HG03442 (cell line): Measurements from ENCODE around the gene SORBS1.

Experiments
- ATAC-seq: cut with Tn5 transposase; IDR thresholded peaks from one replicate; pipeline ENCODE4 v1.9.1; 2021; ENCODE audit warnings: mild to moderate bottlenecking, moderate library complexity; ENCODE audit not compliant: unreplicated experiment

SORBS1 gene

DNA sequence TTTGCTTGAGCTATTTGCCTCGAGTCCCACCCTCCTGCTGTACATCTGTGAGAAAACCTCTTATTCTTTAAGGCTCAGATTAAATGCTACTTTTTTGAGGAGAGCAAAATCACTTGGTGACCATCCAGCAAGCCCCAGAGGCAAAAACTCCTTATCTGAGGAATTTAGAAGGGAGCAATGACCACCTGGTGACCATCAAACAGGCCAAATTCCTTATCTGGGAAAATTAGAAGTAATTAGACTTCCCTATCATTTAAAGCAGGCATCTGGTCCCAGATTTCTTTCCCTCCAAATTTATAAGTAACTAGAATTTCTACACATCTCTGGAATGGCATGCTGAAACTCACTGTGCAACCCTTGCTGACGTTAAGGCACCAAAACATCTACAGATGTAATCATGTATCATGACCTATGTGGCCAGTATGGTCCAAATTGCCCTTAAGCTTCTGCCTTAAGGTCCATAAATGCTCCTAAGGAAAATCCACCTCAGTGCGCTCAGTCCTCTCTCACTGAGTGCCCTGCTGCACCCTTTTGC lies 229.5 kb downstream of the SORBS1 start:
- ATAC-seq = no peak

DNA sequence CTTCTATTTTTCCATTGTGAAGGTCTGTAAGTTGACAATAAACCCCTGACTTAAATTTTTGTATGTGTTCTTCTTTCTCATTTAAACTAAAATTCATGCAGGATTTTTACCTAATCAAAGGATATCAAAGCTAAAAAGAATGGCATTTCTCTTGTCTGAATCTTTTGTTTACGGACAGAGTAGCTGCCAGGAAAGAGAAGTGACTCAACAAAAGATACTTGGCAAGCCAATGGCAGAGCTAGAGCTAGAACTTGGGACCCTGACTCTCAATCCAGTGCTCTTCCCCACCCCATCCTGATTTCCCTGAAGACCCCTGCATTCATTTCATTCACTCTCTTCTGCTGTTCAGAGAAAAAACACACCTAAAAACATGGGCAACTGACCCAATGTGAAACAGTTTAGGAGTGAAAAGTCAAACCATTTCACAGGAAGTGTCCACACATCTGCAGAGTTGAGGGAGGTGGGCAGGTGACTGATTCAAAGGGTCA lies 230.2 kb downstream of the SORBS1 start:
- no peak for ATAC-seq

DNA sequence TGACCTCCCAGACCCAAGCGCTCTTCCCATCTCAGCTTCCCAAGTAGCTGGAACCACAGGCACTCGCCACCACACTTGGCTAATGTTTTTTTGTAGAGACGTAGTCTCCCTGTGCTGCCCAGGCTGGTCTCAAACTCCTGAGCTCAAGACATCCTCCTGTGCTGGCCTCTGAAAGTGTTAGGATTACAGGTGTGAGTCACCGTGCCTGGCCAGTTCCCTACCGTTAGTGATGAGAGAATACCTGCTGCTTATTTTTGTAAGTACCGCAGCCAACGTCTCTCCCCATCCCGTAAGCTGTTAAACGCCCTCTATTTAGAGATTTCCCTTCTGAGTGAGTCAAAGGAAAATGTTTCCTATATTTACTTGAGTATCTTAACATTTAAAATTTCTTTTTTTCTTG lies 231.9 kb downstream of the SORBS1 start:
- no peak for ATAC-seq

DNA sequence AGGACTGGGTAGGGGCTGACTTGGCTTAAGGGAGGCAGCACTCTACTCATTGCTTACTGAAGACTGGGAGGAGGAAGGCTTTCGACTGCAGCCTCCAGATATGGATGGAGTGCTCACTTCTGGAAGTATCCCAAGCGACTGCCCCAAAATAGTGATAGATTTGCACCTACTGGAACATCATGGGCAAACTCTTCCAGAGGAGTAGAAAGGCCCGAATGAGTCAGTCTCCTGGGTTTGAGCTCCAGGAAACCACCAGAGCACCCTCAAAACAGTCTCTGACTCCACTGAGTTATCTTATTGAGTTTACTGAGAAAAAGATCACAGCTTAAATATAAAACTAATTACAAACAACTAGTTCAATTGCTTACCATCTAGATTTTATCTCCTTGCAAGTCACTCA lies 233.2 kb downstream of the SORBS1 start:
- no peak for ATAC-seq

DNA sequence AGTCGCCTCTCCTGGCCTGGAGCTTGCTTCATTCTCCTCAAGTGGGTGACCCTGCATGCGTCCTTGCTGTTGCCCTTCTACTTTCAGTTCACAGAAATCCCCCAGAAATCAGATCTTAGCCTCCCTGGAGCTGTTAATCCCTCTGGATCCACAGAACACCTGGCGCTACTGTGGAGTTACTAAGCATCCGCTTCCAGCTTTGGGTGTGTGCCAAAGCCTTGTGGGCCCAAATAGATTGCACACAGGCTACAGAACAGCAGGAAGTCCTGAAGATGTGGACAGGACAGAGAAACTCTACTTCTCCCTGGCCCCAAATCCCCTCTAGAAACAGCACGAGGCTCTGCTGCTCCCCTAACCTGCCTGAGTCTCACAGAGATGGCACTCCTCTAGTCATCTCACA lies 233.8 kb downstream of the SORBS1 start:
- ATAC-seq = no peak

DNA sequence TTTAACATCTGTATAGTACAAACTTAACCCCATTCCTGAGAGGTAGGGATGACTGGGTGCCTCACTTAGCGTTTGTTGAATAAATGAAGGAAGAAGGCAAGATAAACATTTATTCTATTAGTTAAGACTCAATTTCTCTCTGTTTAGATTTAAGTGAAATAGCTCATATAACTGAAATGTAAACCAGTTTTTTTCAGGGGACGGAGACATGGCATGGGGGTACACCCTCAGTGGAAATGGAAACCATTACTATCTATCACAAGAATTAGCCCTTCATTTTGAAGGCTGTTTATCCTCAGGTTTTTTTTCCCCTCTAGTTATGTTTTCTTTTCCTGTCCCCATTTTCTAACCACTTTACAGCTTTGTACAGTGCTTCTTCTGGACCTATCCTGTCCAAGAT lies 234.8 kb downstream of the SORBS1 start:
- ATAC-seq = no peak

DNA sequence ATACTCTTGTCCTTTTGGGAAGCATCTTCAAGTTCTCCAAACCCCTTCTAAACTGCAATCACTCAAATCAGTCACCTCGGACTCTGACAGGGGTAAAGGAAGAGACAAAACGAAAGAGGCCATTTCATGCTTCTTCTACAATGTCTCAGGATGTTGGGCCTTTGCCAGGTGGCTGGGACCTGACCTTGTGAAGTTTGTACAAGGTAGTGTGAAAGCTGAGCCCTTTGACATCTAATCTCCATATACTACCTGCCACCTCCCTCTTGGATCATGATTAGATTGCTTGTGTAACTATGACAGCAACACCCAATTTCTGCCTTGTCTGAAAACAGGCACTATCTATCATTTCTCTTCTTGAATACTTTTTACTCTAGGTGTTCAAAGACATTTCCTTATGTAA lies 235.3 kb downstream of the SORBS1 start:
- no peak for ATAC-seq

DNA sequence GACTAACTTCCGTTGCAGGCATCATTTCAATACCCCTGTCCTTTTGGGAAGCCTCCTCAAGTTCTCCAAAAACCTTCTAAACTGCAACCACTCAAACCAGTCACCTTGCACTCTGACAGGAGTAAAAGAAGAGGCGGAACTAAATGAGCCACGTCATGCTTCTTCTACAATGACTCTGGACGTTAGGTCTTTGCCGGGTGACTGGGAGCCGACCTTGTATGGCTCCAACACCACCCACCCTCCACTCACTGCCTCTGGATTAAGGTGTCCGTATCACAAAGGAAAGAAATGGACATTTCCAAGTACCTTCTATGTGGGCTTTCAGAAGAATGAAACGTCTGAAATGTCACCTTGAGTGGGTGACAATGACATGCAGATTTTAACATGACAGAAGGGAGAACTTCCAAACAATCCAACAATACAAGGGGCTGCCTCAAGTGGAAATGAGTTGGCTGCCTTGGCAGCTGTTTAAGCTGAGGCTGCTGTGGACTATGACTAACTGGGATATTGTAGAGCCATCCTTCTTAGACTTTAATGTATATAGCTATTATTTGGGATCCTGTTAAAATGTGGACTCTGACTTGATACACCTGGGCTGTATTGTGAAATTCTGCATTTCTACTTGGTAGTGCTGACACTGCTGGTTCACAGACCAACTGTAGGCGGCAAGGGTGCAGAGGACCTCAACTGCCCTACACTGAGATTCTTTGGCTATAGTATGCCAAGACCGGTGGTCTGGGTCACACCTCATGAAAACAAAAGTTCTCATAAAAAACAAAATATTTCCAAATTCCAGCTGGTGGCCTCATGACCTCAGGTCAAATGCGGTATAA lies 236.5 kb downstream of the SORBS1 start:
- no peak for ATAC-seq

DNA sequence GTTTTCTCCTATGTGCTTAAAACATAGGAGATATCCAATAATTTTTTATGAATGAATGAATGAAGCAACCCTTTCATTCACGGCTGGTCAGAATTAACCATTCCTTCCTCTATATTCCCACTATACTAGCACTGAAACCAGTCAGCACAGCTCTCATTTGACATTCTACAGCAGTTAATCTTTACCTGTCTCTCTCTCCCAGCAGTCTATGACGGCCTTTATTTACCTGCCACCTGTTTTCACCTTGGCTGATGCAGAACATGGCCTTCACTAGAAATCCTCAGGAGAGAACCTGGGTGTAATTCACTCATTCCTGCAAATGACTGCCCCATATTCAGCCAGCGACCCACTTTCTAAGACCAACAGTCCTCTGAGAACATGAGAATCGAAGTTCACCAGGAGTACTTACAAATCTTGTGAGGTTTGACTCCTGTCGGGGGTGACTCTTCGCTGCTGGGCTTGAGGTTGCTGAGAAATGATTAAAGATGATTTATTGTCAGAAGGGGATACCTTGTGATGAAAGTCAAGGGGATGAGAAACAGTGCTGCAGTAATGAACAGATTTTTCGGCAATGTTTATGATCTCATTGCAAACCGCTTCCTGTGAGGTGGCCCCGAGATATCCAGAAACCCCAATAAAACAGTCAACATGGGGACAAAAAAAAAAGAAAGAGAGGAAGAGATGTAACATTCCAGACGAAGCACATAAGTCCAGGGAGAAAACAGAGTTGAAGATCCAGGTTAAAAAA lies 239.4 kb downstream of the SORBS1 start:
- ATAC-seq = no peak

DNA sequence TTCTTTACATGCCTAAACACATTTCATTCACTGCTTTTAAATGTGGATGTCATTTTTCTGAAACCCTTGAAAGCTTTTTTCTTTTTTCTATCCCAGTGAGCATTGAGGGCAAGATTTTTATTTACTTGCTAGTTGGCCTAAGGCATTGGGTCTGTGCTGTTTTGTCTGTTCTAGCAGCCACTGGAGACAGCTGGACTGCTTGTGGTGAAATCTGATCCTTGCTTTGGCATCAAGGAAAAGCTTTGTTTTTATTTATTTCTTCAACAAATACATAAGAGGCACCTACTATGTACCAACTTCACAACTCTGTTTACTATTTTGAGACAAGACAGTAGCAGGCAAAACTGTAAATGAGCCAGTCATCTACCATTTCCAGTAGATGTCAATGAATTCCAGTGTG lies 241.9 kb downstream of the SORBS1 start:
- ATAC-seq = no peak

DNA sequence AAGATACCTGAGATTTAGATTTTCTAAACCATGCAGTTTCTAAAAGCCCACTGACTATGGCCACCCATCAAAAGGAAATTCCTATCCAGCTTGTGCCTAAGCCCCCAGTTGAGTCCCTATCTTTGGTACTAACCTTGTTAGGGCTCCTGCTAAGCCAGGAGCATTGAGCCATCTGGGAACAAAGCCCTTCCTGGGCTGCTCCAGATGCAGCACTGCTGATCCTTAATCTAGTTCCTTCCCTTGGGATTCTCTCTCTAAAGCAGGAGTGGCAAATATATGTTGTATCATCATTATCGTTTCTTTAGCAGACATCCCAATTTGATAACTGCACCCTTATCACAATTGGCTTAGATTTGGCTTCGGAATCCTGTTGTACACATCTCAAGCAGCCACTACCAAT lies 245.7 kb downstream of the SORBS1 start:
- ATAC-seq = no peak

DNA sequence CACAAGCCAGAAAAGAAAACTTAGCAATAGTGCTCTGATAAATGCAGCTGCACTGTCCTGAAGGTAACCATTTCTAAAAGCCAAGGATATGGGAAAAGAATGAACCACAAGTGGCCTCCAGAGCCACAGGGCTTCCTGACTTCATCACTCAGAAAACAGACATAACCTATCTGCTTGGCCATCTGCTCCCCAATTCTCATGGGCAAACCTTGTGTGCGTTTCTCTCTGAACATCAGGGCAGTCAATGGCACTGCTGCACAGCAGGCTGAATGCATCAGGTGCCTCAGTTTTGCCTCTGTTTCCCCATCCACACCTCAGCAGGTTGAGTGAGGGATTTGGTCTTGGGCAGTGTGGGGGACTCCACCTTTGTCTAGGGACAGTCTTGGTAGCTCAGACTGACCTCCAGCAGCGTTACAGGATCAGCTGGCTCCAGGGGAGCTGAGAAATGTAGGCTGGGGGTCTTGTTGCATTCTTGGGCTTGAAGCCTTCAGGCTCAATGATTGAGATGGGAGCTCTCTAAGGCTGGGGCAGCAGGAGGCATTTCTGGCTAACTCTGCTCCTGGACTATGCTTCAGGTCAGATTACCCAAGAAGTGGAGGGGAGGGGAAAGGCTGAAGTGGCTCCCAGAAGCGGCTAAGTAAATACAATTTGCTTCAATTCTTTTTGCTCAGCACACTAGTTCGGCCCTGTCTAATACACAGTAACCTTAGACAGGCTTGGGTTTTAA lies 246.8 kb downstream of the SORBS1 start:
- no peak for ATAC-seq

DNA sequence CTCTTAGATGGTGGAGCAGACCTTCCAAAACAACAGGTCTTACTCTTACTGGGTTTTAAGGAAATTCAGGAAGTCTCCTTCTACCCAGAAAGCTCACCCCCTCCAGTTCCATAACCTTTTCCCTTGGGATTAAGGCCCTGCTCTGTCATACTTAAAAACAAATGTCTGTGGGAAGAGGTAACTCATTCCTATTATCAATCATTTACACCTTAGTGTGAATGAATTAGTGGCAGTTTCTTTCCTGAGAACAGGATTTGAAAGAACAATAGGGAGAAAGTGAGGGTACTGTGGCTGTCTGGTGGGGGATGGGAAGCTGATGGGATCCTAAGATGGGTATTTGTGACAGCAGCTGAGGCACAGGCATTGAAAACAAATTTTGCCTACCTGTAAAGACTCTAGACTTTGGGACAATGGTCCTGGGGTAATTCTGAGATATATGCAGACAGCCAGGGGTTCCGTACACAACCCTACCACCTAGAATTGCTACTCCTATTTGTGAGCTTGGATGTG lies 248.1 kb downstream of the SORBS1 start:
- ATAC-seq = no peak

DNA sequence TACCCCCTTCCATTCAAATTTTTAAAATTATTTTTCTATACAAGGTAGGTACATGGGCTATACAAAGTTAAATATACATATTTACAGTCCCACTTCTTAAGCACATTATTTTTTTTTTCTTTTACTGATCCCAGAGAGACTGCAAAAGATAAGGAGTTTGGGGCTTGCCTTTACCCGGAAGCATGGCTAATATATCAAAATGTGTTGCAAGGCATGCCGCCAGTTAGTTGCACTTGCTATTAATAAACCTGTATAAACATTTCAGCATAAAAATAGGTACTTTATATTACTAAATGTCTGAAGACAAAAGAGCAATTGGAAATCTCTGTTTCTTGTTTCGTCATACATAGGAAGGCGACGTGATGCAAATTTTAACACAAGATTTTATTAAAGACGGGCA lies 248.9 kb downstream of the SORBS1 start:
- ATAC-seq = no peak

DNA sequence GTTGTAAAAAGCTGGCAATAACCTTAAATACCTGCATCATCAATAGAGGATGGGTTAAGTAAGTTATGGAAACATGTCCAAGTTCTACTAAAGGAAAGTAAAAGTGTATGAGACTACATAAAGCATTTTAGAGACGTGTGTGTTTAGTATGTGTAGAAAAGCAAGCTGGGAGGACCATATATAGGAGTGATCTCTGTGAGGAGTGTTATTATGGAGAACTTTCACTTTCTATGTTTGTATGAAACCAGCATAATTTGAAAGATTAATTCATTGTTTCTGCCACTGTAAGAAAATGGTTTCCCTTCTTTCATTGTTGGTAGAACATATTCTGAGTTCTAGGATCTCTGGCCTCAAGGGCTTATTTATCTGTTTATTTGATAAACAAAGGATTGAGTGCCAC lies 251.2 kb downstream of the SORBS1 start:
- ATAC-seq = peak; percentile 50

DNA sequence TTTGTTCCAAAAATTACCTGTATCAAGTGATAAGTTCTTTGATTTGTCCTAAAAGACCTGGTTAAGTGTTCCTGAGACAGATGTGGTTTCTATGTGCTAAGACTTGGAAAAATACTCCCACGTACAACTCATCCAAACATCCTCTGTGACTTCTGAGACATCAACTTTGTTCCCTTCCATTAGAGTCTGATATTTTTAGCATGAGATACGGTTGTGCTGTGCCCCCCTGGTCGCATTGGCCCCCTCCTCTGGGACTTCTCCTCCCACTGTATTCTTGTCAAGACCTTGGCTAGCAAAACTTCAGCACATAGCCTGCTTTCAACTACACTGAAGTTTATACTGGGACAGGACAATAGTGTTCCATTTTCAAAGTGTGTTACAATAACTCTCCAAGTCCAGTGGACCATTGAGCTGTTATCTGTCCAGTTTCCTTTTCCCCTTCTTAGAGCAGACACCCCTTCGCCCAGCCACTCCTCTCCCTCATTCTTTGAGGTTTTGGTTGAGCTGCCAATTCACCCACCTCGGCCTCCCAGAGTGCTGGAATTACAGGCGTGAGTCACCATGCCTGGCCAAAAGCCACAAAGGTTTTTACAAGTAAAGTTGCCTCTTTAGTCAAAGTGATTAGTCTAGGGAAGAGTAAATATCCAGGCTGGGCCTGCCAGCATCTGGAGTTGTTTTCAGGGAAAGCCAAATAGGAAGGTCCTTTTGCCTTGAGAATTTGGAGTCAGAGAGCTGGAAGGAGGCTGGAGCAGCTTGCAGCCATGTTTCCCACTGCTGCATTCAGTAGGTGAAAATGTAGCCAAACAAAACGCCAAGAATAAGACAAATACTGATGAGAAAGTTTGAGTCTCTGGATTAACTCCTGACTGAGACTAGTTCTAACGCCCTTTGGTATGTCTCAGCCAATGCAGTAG lies 252.5 kb downstream of the SORBS1 start:
- no peak for ATAC-seq

DNA sequence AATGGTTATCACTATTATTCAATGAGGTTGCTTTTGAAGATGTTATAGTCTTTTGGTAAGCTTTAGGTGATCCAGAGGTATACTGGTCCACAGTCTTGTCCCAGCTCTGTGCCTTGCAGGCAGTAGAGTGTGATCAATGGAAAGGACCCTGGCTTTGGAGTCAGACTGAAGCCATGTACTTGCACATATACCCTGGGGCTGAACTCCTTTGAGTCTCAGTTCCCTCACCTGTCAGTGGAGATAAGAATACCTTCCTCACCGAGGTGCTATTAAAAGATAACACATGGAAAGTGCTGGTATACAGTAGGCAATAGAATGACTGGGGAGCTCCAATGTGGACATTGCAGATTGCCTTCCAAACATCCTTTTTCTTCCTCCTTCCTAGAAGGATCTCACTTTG lies 254.3 kb downstream of the SORBS1 start:
- no peak for ATAC-seq

DNA sequence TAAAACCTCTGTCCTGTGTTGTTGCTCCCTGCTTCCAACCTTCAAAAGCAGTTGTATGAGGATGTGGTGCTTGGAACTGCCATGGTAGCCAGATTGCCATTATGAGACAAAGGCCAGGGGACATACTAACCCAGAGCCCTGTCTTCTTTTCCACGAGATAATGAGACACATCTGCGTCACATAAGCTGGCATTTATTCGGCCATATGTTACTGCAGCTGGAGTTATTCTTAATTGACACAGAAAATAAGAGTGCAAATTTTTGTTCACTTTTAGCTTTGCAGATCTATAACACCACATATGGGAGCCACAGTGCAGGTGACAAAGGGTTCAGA lies 254.9 kb downstream of the SORBS1 start:
- no peak for ATAC-seq

DNA sequence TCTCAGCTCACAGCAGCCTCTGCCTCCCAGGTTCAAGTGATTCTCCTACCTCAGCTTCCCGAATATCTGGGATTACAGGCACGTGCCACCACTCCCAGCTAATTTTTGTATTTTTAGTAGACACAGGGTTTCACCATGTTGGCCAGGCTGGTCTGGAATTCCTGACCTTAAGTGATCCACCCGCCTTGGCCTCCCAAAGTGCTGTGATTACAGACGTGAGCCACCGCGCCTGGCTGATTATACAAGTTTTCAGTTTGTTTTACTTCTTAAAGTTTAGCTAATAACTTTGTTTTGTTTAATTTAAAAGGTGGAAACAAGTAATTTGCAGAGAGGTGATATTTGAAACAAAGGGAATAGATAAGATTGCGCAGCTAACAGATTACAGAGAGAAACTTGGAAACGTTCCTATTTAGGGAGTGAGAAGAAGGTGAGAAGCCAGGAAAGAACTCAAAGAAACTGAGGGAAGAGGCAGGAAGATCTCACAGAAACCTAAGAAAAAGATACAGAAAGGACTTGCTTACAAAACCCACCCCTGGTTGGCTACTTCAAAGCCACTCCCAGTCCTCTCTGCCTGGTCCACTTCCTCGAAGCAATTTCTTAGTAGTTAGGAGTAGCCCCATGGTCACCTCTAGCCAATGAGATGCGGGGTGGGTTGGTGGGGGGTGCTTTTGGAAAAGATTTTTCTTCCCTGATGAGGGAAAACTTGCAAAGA lies 255.4 kb downstream of the SORBS1 start:
- ATAC-seq = no peak

DNA sequence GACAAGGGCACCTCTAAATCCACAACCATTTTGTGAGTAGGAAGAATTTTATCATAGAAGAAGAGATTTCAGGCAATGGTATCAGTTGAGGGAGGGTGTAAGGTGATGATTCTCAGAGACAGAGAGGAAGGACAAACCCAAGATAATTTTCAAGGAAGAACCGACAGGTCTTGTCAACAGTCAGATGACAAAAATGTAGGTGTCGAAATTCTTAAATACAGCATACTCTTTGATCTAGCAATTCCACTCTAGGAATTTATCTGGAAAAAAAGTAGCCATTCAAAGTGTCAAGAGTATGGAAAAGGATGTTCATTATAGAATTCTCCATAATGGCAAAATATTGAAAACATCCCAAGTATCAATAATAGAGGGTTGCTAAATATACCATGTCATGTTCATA lies 256.2 kb downstream of the SORBS1 start:
- ATAC-seq = no peak
